ENCODE measurements around the gene MYRFL. TPM values are rescaled to one million over a fixed set of nuclear protein-coding genes. Genes with fewer than 3 reads are reported as not detected.
"Not testable (repeated sequence)": the region's sequence is repeated elsewhere in the genome, so short reads cannot be mapped to it uniquely, and the experiment has no call there.

The MYRFL gene
- total RNA-seq, 8 experiments from 2014 or later, result 0.18 to 0.57 (median 0.33) TPM; not detected in 3

GRCh38 chr12:69991690-69992288, 166.8 kb downstream of the MYRFL start:
- in situ Hi-C loops (cut with MboI; ENCODE audit: low pct_unique_long_range_greater_than_20kb in 2 of 9, low sequenced_read_pairs in 9 of 9, unreplicated experiment in 9 of 9), result no loop called here
- 34 to 96% (median 83%) methylated on average over 1 to 4 of the region's 6 CpGs; no CpG with 5 or more reads in 3 of the 10 experiments for WGBS, 10 experiments
- peak in 1 of 8 experiments; percentile 66 for ATAC-seq (replicated peaks in 6 of 8)
- Histone ChIP-seq H3K27ac (no peak overlapping the region), H3K4me1 (replicated peaks in 1 of 2) (peaks cover 14 to 17% of the 10 kb centered on the region in 2 donors), H3K4me3 (no peak overlapping the region)

GRCh38 chr12:69993433-69993832, 168.4 kb downstream of the MYRFL start:
- peaks cover 1 to 7% of the 10 kb centered on the region in 2 donors for H3K4me1 ChIP-seq (replicated peaks in 1 of 2)
- no peak overlapping the region for H3K27ac ChIP-seq
- in situ Hi-C loops (cut with MboI; ENCODE audit: low pct_unique_long_range_greater_than_20kb in 2 of 9, low sequenced_read_pairs in 9 of 9, unreplicated experiment in 9 of 9), result no loop called here
- H3K4me3 ChIP-seq, result no peak overlapping the region
- 80 to 100% (median 100%) methylated on average over 1 of the region's 1 CpG; no CpG with 5 or more reads in 4 of the 10 experiments for WGBS, 10 experiments
- no peak for ATAC-seq (replicated peaks in 6 of 8)

GRCh38 chr12:69994086-69994485, 169.1 kb downstream of the MYRFL start:
- H3K4me1 ChIP-seq (replicated peaks in 1 of 2); H3K27ac ChIP-seq; H3K4me3 ChIP-seq; in situ Hi-C loops (cut with MboI; ENCODE audit: low pct_unique_long_range_greater_than_20kb in 2 of 9, low sequenced_read_pairs in 9 of 9, unreplicated experiment in 9 of 9): not testable (repeated sequence)
- peak in 1 of 8 experiments; percentile 28 for ATAC-seq (replicated peaks in 6 of 8)
- WGBS, 10 experiments, result 38 to 100% (median 86%) methylated on average over 1 to 7 of the region's 7 CpGs; no CpG with 5 or more reads in 1 of the 10 experiments

- H3K4me3 ChIP-seq, result no peak overlapping the region
- WGBS, 10 experiments, result 62 to 90% (median 80%) methylated on average over 1 to 6 of the region's 6 CpGs
- H3K4me1 ChIP-seq (replicated peaks in 1 of 2), result no peaks in the 10 kb centered on the region
- in situ Hi-C loops (cut with MboI; ENCODE audit: low pct_unique_long_range_greater_than_20kb in 2 of 9, low sequenced_read_pairs in 9 of 9, unreplicated experiment in 9 of 9), result no loop called here
- H3K27ac ChIP-seq, result no peak overlapping the region
- ATAC-seq (replicated peaks in 6 of 8), result no peak
Measured at GRCh38 chr12:69994724-69995173, 169.7 kb downstream of the MYRFL start.

GRCh38 chr12:69996241-69996640, 171.2 kb downstream of the MYRFL start:
- Histone ChIP-seq H3K4me1 (replicated peaks in 1 of 2) (no peaks in the 10 kb centered on the region), H3K27ac (no peak overlapping the region), H3K4me3 (no peak overlapping the region)
- WGBS, 10 experiments, result 57 to 100% (median 100%) methylated on average over 1 to 2 of the region's 2 CpGs; no CpG with 5 or more reads in 3 of the 10 experiments
- ATAC-seq (replicated peaks in 6 of 8), result no peak
- in situ Hi-C loops (cut with MboI; ENCODE audit: low pct_unique_long_range_greater_than_20kb in 2 of 9, low sequenced_read_pairs in 9 of 9, unreplicated experiment in 9 of 9), result no loop called here

- 46 to 80% (median 71%) methylated on average over 1 to 2 of the region's 2 CpGs; no CpG with 5 or more reads in 5 of the 10 experiments for WGBS, 10 experiments
- H3K4me1 ChIP-seq (replicated peaks in 1 of 2), result no peaks in the 10 kb centered on the region
- H3K4me3 ChIP-seq, result no peak overlapping the region
- no peak for ATAC-seq (replicated peaks in 6 of 8)
- no peak overlapping the region for H3K27ac ChIP-seq
- in situ Hi-C loops (cut with MboI; ENCODE audit: low pct_unique_long_range_greater_than_20kb in 2 of 9, low sequenced_read_pairs in 9 of 9, unreplicated experiment in 9 of 9), result no loop called here
Measured at GRCh38 chr12:69996722-69997121, 171.7 kb downstream of the MYRFL start.

- 76 to 100% (median 96%) methylated on average over 1 to 11 of the region's 11 CpGs; no CpG with 5 or more reads in 1 of the 10 experiments for WGBS, 10 experiments
- in situ Hi-C loops (cut with MboI; ENCODE audit: low pct_unique_long_range_greater_than_20kb in 2 of 9, low sequenced_read_pairs in 9 of 9, unreplicated experiment in 9 of 9), result no loop called here
- no peak for ATAC-seq (replicated peaks in 6 of 8)
- H3K4me3 ChIP-seq, result no peak overlapping the region
- H3K27ac ChIP-seq, result no peak overlapping the region
- H3K4me1 ChIP-seq (replicated peaks in 1 of 2), result no peaks in the 10 kb centered on the region
Measured at GRCh38 chr12:69998011-69998410, 173.0 kb downstream of the MYRFL start.

GRCh38 chr12:69998922-69999321, 173.9 kb downstream of the MYRFL start:
- in situ Hi-C loops (cut with MboI; ENCODE audit: low pct_unique_long_range_greater_than_20kb in 2 of 9, low sequenced_read_pairs in 9 of 9, unreplicated experiment in 9 of 9), result no loop called here
- no peak overlapping the region for H3K27ac ChIP-seq
- H3K4me3 ChIP-seq, result no peak overlapping the region
- WGBS, 10 experiments, result 67 to 100% (median 95%) methylated on average over 1 to 2 of the region's 2 CpGs; no CpG with 5 or more reads in 3 of the 10 experiments
- no peaks in the 10 kb centered on the region for H3K4me1 ChIP-seq (replicated peaks in 1 of 2)
- no peak for ATAC-seq (replicated peaks in 6 of 8)

GRCh38 chr12:69999561-69999960, 174.5 kb downstream of the MYRFL start:
- WGBS, 10 experiments, result 72 to 100% (median 86%) methylated on average over 1 to 2 of the region's 3 CpGs; no CpG with 5 or more reads in 4 of the 10 experiments

GRCh38 chr12:70002097-70002911, 177.3 kb downstream of the MYRFL start:
- peak in 1 of 8 experiments; percentile 63 for ATAC-seq (replicated peaks in 6 of 8)
- Histone ChIP-seq H3K27ac (no peak overlapping the region), H3K4me3 (no peak overlapping the region), H3K4me1 (replicated peaks in 1 of 2) (no peaks in the 10 kb centered on the region)
- 0 to 100% (median 80%) methylated on average over 1 to 2 of the region's 3 CpGs; no CpG with 5 or more reads in 1 of the 10 experiments for WGBS, 10 experiments
- in situ Hi-C loops (cut with MboI; ENCODE audit: low pct_unique_long_range_greater_than_20kb in 2 of 9, low sequenced_read_pairs in 9 of 9, unreplicated experiment in 9 of 9), result no loop called here

More at GRCh38 chr12:69999561-69999960, 174.5 kb downstream of the MYRFL start:
- in situ Hi-C loops (cut with MboI; ENCODE audit: low pct_unique_long_range_greater_than_20kb in 2 of 9, low sequenced_read_pairs in 9 of 9, unreplicated experiment in 9 of 9), result no loop called here
- ATAC-seq (replicated peaks in 6 of 8), result no peak
- Histone ChIP-seq H3K4me1 (replicated peaks in 1 of 2) (no peaks in the 10 kb centered on the region), H3K27ac (no peak overlapping the region), H3K4me3 (no peak overlapping the region)

GRCh38 chr12:70002912-70003255, 177.9 kb downstream of the MYRFL start:
- no peaks in the 10 kb centered on the region for H3K4me1 ChIP-seq (replicated peaks in 1 of 2)
- in situ Hi-C loops (cut with MboI; ENCODE audit: low pct_unique_long_range_greater_than_20kb in 2 of 9, low sequenced_read_pairs in 9 of 9, unreplicated experiment in 9 of 9), result no loop called here
- no peak overlapping the region for H3K4me3 ChIP-seq
- H3K27ac ChIP-seq, result no peak overlapping the region
- no peak for ATAC-seq (replicated peaks in 6 of 8)
- WGBS, 10 experiments, result 52 to 100% (median 90%) methylated on average over 2 to 6 of the region's 6 CpGs; no CpG with 5 or more reads in 6 of the 10 experiments

- WGBS, 10 experiments, result 57% methylated on average over 1 of the region's 2 CpGs; no CpG with 5 or more reads in 9 of the 10 experiments
- no peaks in the 10 kb centered on the region for H3K4me1 ChIP-seq (replicated peaks in 1 of 2)
- in situ Hi-C loops (cut with MboI; ENCODE audit: low pct_unique_long_range_greater_than_20kb in 2 of 9, low sequenced_read_pairs in 9 of 9, unreplicated experiment in 9 of 9), result no loop called here
Measured at GRCh38 chr12:70005864-70006618, 181.0 kb downstream of the MYRFL start.

GRCh38 chr12:70006619-70006973, 181.6 kb downstream of the MYRFL start:
- ATAC-seq (replicated peaks in 6 of 8), result no peak
- no peak overlapping the region for H3K4me3 ChIP-seq
- no peaks in the 10 kb centered on the region for H3K4me1 ChIP-seq (replicated peaks in 1 of 2)
- 0 to 92% (median 48%) methylated on average over 1 to 2 of the region's 2 CpGs; no CpG with 5 or more reads in 6 of the 10 experiments for WGBS, 10 experiments
- H3K27ac ChIP-seq, result no peak overlapping the region
- in situ Hi-C loops (cut with MboI; ENCODE audit: low pct_unique_long_range_greater_than_20kb in 2 of 9, low sequenced_read_pairs in 9 of 9, unreplicated experiment in 9 of 9), result no loop called here

More at GRCh38 chr12:70005864-70006618, 181.0 kb downstream of the MYRFL start:
- H3K4me3 ChIP-seq, result no peak overlapping the region
- no peak for ATAC-seq (replicated peaks in 6 of 8)
- no peak overlapping the region for H3K27ac ChIP-seq

Data from motor neuron (in vitro differentiated cells).